Stimulated activated CD8-positive, alpha-beta memory T cell treated with anti-CD3 and anti-CD28 coated beads, Interleukin-7, amount 100 ng/mL, for 1 hour (primary cell): ENCODE data around the gene FCHO2.

Experiments
- DNase-seq, 2 donors: peaks; one replicate each; pipeline ENCODE4 v3.0.0-alpha.2; 2020; ENCODE audit warnings: low read depth in 2 of 2

The FCHO2 gene

DNA sequence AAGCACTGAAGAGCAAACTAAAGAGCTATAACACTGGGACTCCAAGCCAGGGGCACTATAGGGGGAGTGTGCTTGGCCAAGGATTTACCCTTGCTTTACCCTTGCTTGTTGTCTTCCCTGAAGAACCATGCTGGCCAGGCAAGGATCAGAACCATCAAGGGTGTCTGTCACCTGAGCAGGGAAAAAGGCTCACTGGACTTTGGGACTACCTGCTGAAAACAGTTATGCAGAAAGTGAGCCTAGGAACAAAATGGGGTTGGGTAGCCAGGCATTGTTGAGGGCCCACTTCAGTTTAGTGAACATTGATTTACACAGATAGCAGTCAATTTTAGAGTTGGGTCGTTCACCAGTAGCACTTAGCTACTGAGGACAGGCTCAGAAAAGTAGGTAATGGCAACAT, 156.5 kb downstream of the FCHO2 start:
- no peak for DNase-seq

DNA sequence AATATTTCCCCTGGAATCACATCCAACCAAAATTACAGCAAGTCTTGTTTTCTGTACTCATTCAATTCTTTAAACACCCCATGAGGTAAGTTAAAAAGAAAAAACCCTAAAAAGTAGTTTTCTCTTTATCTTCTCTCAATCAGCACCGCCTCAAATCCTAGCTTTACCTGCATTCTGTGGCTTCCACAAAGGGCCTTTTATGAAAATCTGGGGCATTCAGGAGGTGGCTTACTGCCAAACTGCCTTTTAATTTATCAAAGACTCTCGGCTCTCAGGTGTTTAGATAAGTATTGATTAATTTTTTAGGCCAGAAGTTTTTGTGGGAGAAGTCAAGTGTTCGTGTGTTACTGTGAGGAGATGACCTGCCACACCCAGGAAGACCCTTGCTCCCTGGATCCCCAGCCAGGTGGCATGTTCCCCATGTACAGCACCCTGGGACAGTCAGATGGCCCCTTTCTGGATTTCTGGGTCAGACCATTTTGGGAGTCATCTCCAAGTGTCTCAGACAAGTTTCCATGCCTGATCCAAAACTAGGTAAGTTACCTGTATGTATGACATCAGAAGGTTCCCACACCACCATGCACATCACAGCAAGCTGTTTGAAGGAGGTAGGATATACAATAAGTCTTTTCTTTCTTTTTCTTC, 158.3 kb downstream of the FCHO2 start:
- DNase-seq, result no peak

DNA sequence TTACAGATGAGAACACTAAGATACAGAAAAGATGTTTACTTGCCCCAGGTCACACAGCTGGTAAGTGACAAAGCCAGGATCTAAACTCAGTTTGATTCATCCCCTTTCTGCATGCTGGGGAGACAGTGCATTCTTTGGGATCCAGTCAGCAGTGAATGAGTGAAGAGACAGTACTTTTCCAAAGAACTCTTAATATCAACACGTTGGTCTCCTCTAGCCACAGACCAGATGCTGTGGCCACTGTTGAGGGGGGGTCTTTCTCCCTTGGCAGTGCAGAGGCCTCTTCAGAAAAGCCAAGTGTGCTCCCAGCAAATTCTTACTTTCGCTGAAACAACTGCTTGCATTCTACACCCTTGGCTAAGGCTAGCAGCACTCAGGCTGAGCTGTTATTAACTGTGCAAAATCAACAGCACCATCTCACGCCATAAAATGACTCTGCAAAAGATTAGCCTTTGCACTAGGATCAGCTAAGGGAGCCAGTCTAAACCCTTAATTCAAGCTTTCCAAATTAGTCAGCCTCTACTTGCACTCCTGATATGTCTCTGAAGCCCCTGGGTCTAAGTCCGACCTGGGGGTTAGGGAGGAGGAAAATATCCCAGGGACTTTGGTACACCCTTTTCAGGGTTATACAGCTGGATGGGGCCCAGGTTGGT, 159.7 kb downstream of the FCHO2 start:
- DNase-seq, result no peak

DNA sequence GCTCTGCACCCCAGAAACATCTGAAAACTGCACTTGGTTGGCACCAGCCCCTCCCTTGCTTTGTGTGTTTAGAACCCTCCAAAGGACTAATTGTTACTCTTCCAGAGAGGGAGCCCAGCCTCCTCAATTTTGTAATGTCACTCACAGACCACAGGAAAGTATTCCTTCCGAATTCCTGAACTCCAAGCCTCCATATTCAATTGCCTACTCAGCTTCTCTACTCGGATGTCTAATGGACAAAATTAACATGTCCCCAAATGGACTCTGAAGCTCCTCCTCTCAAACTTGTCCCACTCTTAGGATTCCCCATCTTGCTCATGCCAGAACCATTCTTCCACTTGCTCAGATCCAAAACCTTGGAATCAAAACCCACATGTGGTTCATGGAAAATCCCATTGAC, 160.7 kb downstream of the FCHO2 start:
- no peak for DNase-seq

DNA sequence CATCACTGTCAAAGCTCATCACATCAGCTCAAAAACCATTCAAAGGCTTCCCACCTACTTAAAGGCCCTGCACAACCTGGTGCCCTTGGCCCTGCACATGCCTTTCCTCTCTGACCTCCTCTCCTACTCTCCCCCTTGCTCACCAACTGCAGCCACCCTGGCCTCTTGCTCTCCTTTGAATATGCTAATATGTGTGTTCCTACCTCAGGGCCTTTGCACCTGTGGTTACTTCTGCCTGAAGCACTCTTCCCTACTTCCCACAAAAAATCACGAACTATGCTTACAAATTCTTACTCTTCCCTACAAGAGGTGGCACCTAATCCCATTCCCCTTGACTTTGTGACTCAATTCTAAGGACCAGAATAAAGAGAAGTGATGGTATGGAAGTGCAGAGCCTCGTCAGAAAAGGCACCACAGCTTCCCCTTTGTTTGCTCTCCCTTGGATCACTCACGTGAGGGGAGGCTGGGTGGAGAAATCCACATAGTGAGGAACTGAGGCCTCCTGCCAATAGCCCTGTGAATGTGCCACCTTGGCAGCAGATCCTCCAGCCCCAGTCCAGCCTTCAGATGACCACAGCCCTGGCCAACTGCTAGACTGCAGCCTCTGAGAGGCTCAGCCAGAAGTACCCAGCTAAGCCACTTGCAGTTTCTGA, 161.4 kb downstream of the FCHO2 start:
- no peak for DNase-seq

DNA sequence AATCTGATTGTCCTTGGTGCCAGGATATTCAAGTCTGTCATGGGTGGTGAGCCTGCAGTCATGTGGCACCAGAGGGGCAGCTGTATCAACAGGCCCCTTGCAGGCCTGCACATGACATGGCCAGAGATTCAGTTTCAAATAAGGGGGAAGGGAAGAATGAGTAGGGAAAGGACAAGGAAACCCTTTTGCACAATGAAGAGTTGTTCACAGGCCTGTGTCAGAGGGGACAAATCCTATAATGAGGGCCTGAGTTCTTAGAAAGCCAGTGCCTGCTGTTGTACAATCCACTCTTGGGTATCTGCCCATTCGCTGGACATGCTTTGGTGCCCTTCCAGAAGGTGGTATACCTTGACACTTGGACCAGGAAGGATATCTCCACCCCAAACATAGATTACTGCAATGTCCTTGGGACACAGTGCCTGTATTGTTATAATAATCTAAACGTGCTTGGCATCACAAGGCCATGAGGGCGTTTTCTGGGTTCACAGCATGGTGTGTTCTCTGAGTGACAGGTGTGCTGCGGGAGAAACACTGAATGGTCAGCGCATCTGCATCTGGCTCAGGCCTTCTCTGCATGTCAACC, 162.6 kb downstream of the FCHO2 start:
- DNase-seq, result no peak

DNA sequence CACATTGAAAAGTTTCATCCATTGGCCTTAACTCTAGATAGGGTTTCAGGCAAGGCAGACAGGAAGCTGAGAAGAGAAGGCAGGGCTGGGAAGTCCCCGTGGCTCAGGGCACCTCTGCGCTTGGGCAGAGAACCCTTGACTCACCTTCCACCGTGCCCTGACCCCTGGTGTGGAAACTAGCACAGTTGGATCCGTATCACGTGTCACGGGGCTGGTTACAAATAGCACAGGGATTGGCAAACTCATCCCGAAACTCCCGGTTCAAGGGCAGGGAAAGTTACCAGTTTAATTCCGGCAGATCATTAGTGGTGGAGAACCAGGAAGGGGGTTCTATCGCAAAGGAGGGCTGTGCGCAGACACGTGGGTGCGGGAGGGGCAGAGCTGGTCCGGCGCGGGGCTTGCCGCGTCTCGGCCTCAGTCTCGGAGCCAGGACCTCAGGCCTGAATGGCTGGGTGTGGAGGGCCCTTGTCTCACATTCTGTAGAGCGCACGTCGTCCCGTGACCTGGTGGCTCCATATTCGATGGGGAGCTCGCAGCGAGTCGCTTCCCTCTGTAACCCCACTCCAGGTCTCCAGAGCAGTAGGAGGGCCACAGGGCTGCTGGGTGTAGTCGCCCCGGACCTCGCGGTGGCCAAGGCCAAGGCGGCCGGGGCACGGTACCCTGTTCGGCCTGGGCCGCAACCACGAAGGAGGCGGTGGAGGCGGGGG, 163.8 kb downstream of the FCHO2 start:
- DNase-seq, result no peak

DNA sequence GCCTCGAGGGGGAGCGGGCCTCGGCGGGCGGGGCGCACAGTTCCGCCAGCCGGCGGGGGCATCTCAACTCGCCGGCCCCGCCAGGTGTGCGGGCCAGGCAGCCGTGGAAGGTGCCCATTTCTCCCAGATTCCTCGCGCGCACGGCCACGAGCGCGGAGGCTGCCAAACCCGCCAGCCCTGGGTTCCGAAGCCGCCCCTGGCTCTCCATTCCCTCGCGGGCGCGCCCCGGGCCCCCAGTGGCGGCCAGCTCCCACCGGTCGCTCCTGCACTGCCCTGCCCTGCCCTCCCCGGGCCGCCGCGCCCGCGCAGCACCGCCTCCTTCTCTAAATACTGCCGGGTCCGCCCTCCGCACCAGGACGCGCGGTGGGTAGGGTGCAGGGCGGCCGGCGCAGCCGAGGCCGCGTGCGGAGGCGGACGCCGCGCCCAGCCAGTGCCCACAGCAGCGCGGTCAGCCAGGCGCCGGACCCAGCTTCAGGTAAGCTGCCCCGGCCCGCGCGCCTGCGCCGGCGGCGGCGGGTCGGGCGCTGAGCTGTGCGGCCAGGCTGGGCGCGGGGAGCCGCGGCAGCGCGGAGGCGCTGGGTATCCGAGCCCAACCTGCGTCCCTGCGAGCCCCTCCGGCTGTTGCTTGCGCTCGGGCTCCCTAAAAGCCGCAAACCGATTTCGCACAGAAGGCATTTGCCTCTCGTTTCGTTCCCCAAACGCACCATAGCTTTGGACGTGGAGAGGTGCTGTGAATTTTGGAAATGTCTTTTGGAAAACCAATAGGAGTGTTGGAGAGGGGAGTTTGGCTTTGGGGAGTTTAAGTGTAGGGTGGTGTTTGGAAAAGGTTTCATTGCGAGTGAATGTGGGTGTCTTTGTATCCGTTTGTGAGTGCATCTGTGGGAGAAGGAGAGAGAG, 164.6 kb downstream of the FCHO2 start, which contains the start of gene TMEM171:
TSS of gene TMEM171 (plus strand) at position 354 of the 897 bp plus-strand sequence. CDS start 2,799 bp downstream, outside the sequence.
- DNase-seq, result no peak

DNA sequence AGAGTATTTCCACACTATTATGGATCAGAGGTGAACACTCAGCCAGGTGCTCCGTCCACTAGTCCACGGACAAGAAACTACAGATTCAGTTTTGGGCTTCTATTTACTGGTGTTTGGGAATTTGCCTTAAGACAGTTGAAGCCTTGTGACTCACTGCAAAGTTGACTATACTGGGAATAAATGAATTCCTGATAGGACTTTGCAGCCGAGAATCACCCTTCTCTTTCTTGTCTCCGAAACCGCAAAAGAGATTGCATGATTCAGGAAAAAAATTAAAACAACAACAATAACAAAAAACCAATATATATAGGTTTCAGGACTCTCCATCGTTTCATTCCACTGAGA, 165.2 kb downstream of the FCHO2 start:
- no peak for DNase-seq

DNA sequence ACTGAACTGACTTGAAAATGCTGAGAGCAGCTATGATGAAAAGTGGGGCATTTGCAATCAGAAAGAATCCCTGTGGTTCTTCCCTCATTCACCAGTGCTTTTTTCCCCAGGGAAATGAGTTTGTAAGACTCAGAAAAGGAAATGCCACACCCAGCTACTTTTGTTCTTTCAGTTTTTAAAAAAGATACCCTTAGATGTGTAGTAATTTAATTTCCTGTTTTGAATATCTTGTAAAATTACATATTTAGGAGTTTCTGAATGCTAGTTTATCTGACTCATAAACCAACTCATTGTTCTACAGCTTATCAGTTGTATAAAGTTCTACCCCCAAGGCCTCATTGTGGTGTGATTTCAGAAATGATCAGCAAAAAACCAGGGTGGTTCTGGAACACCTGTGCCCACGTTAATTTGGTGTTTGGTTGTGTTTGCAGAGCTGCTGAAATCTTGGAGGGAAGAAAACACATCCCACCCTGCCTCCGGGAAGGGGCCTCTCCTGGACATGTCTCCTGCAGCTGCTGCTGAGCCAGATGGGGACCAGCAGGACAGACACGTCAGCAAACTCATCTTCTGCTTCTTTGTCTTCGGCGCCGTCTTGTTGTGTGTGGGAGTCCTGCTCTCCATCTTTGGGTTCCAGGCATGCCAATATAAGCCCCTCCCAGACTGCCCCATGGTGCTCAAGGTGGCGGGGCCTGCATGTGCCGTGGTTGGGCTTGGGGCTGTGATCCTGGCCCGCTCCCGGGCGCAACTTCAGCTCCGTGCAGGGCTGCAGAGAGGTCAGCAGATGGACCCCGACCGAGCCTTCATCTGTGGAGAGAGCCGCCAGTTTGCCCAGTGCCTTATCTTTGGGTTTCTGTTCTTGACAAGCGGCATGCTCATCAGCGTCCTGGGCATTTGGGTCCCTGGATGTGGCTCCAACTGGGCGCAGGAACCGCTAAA, 167.3 kb downstream of the FCHO2 start:
- no peak for DNase-seq

DNA sequence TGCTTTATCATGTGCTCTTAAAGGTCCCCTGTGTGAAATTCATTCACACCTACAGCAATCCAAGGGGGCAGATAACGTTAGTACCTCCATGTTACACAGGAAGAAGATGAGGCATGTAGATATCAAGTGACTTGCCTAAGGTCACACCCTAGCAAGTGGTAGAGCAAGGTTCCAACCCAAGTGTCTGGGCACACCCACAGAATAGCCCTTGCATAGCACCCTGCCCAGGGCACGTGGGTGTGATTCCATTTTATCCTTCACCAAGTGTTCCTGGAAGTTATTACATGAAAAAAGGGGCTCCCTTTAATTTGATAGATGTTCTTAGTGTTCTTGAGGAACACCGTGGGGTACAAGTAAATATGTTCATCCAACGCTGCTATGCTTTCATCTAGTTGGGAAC, 169.4 kb downstream of the FCHO2 start:
- DNase-seq, result no peak

DNA sequence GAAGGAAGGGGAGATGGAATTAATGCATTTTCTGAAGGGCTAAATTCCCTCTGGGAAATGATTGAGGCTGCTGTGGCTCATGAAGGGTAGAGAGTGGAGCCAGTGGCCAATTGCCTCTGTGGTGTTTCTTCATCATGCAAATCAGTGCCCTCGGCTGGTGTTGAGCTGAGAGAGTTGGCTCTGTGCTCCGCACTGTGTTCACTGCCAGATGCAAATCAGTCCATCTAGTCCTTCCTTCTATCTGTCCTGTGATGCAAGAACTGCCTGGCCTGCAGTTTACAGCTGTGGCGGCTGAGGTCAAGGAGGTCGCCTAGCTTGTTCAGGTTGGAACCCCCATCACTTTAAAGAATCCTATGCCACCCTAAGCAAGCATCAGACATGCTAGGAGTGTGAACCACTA, 170.5 kb downstream of the FCHO2 start:
- no peak for DNase-seq

DNA sequence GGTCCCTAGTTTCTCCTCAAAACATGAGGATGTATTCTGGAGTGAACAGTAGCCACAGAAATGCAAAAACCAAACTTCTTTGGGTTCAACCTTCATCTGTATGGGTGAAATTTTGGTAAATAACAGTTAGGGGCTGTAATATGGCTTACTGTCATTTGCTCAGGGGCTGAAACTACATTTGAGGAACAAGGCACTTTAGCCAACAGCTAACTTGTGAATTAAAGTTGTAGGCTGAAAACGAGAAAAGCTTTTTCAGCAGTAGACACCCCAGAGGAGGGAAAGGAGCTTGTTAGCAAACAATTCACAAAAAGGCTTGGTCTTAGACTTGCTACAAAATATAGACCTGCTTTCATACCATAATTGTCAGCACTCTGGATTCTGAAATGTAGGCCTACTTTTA, 171.1 kb downstream of the FCHO2 start:
- no peak for DNase-seq

DNA sequence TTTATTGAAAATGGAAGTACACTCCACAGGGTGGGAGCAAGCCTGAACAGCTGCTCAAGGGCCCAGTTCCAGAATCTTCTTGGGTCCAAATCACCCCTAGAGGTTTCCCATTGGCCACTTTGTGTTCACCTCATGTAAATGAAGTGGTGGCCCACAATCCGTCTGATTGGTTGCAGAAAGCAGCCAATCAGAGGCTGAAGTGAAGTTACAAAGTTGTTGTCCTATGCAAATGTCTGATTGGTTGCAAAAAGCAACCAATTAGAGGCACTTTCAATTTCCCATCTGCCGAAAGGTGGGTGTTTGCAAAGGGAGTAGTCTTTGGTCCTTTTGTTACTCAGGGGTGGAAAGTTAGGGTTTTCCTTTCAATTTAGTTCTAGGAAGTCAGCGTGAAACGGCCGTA, 173.3 kb downstream of the FCHO2 start:
- no peak for DNase-seq

DNA sequence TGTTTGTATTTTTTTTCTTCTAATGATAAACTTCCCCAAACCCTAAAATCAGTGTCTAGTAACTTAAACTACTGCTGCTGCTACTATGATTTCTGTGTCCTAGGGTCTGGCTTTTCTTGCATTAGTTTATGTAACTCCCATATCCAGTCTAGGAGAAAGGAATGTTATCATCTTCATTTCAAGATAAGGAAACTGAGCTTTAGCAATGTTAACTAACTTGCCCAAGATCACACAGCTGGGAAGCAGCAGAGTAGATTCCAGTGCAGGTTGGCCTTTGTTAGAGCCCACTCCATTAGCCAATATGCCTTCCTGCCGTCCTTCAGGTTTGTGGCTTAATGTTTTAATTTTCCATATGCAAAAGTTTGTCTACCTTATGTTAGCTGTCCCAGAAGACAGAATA, 175.0 kb downstream of the FCHO2 start:
- no peak for DNase-seq

DNA sequence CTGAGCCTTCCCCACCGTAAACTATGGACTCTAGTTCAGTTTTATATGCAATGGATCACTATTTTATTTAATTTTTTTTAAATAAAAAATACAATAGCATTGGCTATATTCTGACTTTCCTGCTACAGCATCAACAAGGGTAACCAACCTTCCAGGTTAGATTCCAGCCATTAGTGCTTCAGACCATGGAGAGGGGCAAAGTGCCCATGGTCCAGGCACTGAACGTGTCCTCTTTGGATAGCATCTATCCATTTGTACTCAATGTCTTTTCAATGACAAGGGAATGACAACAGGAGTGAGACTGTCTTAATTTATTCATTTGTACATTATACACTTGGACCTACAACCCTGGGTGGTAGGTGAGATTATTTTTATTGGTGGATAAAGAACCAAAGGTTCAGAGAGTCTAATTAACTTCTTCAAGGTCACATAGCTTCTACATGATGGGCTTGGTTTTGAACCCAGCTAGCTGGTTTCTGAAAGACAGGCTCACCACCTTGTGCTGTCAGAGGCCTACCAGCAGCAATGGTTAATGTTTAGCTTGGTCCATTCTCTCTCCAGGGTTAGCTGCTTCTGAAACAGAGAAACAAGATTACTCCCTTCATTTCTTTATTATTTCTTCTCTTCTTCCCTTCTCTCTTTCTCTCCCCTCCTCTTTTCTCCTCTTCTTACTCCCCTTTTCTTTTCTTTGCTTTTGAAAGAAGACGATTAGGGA, 176.0 kb downstream of the FCHO2 start:
- DNase-seq, result no peak

DNA sequence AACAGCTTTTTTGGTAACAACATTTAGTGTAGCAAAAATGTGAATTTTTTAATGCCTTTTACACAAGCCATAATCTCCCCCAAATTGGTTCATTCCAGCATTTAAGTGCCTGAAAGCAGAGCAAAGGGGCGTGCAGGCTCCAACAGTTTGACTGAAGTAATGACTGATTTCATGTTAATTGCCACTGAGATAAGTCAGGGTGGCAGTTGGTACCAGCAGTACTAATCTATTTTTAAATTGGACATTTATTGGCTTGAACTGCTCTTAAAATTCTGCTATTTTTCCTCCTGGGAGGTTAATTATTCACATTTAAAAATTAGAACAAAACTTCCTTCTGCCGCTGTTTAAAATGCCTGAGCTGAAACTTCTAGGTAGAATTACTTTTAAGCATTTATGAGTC, 176.9 kb downstream of the FCHO2 start:
- DNase-seq, result no peak

DNA sequence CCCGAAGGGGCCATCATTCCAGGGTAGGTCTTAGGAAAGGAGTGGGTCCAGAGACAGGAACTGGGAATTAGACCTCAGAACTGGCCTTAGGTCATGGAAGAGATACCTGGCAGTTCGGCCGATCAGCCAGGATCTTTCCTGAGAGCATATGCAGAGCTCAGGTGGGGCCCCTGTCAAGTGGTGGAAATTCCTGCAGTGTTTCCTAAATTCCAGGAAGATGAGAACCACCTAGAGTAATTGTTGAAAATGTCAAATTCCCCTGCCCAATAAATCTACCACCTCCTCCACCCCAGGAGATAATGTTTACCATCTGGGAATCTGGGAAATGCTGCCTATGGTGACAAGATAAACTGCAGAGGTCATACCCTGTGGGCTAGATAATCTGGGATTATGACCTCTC, 179.2 kb downstream of the FCHO2 start:
- DNase-seq, result no peak

DNA sequence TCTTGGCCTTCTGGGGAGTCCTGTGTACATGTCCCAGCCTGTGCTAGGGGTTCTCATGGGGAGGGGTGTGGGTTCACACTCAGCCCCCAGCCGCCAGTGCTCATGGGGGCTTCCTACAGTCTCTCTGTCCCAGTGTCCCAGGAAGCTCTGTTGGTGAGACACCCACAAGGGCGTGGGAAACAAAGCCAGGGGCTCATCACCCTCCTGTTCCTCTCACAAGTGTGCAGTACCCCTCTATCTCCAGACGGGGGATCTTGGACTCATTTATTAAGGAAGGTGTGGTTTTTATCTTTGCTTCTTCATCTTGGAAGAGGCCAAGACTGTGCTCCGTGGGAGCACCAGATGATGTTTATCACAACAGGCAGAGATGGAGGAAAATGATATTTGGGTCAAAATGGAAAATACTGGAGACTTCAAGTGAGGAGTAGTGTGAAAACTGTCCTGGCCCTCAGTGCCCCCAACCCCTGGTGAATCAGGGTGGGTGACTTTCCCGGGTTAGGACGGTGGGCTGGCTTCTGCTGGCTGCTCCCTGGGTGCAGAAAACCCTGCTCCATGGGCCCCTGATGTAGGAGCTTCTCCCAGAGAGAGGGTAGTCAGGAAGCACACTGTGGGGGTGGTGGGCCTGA, 179.7 kb downstream of the FCHO2 start:
- DNase-seq, result no peak
